H1 (cell line): ENCODE measurements around the gene MRPS27. TPM values are rescaled to one million over a fixed set of nuclear protein-coding genes. Genes with fewer than 3 reads are reported as not detected.

Experiments
- PHF8 ChIP-seq: fragments of 200-600 bp; sonication (generic); conservative IDR thresholded peaks from 2 replicates; pipeline ENCODE4 v1.7.1; 2012; ENCODE audit warnings: low read depth, mild to moderate bottlenecking, inconsistent platforms, low read length, moderate library complexity
- TCF12 ChIP-seq: IDR thresholded peaks from 2 replicates; pipeline ENCODE4 v1.6.1; 2011; ENCODE audit warnings: low read depth, mild to moderate bottlenecking, low read length
- polyA plus RNA-seq, 7 experiments: library from polyadenylated mRNA; depleted of rRNA in 3 of 7; stranded (reverse) in 5 of 7; unstranded in 2 of 7; fragments of >200 nt in 5 of 7; fragments of 200-250 nt in 2 of 7; gene quantifications; 1 replicate in 5 of 7; 2 replicates in 1 of 7; 4 replicates in 1 of 7; pipeline versions ENCODE4 v1.2.1 to v1.2.3, GENCODE V29; 2011 to 2013; ENCODE audit warnings: missing spikeins in 2 of 7, mixed read lengths in 2 of 7
- total RNA-seq: library from RNA; stranded (reverse); fragmentation: NEBNext Ultra II Directional; extraction: Animal tissue kit (Norgen Biotek cat#: 25700); gene quantifications from 2 replicates; pipeline ENCODE4 v1.2.1, GENCODE V29; 2021

Gene MRPS27
- total and polyA plus RNA-seq, 2 of the 8 experiments (the other 6 are each of a cell fraction or from before 2014, with no cell fraction given): 93.2 to 102 TPM

DNA sequence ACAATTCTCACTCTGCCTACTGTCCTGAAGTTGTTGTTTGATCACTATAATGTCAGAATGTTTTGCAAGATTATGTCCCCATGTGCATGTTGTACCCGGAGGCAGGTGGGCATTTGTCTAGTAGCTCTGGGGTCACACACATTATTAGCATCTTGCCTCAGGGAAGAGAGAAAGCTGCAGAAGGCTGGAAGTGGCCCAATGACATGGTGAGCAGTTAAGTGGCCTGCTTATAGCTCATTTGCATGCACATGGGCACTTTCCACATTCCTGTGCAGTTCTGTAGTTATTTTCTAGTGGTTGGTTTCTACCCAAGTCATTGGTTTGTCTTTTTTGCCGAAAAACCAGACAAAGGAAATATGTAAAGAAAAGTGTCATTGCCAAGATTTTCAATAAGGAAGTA, 131.9 kb downstream of the MRPS27 start (continued):
- no peak for TF ChIP-seq TCF12
- TF ChIP-seq PHF8: no peak
